Ovary (tissue), 9 donors: ENCODE data around the gene BTBD3. TPM values are rescaled to one million over a fixed set of nuclear protein-coding genes. Genes with fewer than 3 reads are reported as not detected.

ENCODE experiments used
- DNase-seq, 5 donors: peaks; one replicate each; pipeline ENCODE4 v3.0.0-alpha.2; 2019 to 2020
- H3K27ac ChIP-seq, 2 donors: fragments of 200-600 bp; one replicate each; pipeline versions ENCODE4 v1.5.1 to v1.8.0; 2019 to 2022
- H3K27me3 ChIP-seq: fragments of 200-600 bp; one replicate; pipeline ENCODE4 v1.8.0; 2022
- H3K36me3 ChIP-seq: fragments of 200-600 bp; sonication (generic); one replicate; pipeline ENCODE4 v1.5.1; 2019
- H3K4me1 ChIP-seq: one replicate; pipeline ENCODE4 v1.8.1; 2013; ENCODE audit warnings: mild to moderate bottlenecking, moderate library complexity; ENCODE audit not compliant: insufficient read depth
- H3K4me3 ChIP-seq: fragments of 200-600 bp; sonication (generic); one replicate; pipeline ENCODE4 v1.5.1; 2017
- H3K9me3 ChIP-seq, 2 donors: fragments of 200-600 bp in 1 of 2; sonication (generic) in 1 of 2; one replicate each; pipeline versions ENCODE4 v1.5.1 to v1.8.1; 2013 to 2019; ENCODE audit warnings: mild to moderate bottlenecking in 1 of 2, moderate library complexity in 1 of 2
- EP300 ChIP-seq: sonication (generic); formaldehyde crosslinking; IDR thresholded peaks from one replicate; pipeline ENCODE4 v1.6.1; 2017; ENCODE audit warnings: antibody characterized with exemption
- POLR2A ChIP-seq: fragments of 450-650 bp; IDR thresholded peaks from one replicate; pipeline ENCODE4 v1.6.1; 2017; ENCODE audit warnings: antibody characterized with exemption, mild to moderate bottlenecking, moderate library complexity
- WGBS, 3 donors: extraction: QIAGEN DNeasy Blood & Tissue Kit in 1 of 3; methylation state at CpG; one replicate each; pipeline versions ENCODE4 v1.1.5 to v1.1.7; 2013 to 2017; 5-methylcytosine and 5-hydroxymethylcytosine counted together
- intact Hi-C, 4 donors: fragments of 100-400 bp; cut with DNase I; formaldehyde crosslinking; loops; one replicate each; pipeline versions ENCODE4 v1.11.0 to v1.15.1; 2022 to 2023
- polyA plus RNA-seq, 2 donors: library from polyadenylated mRNA; stranded (reverse); fragments of 200-250 nt in 1 of 2; fragments of 350-450 nt in 1 of 2; fragmentation: Illumina TruSeq in 1 of 2; extraction: RNeasy Lipid Tissue Mini Kit (QIAGEN cat#74804) in 1 of 2; gene quantifications; one replicate each; pipeline ENCODE4 v1.2.3, GENCODE V29; 2013 to 2014
- total RNA-seq, 7 donors: library from RNA; depleted of rRNA in 2 of 7; stranded (reverse); fragments of >200 nt in 2 of 7; fragmentation: NEBNext Ultra II Directional in 3 of 7; extraction: Animal tissue kit (Norgen Biotek cat#: 25700) in 3 of 7; gene quantifications; one replicate each; pipeline versions ENCODE4 v1.1.0 to v1.2.4, GENCODE V29; 2016 to 2023
- TF ChIP-seq, protein P1 (sequence below), 3 donors: fragments of 450-650 bp in 2 of 3; fragments of 200-600 bp in 1 of 3; IDR thresholded peaks; one replicate each; pipeline versions ENCODE4 v1.5.1 to v1.8.0; 2016 to 2022; ENCODE audit warnings: antibody characterized with exemption in 3 of 3, mild to moderate bottlenecking in 1 of 3
- donor health status: DM: no; HTN: no; CAD: no; lungs with moderate emphysema.
- donor health status: DM: no; HTN: no; CAD: no.
- donor health status: Bipolar disorder and iron deficiency.
- donor health status: DM: yes; HTN: yes; CAD: no.
- donor health status: DM: no; HTN: no; CAD: no.
- donor health status: DM: yes; HTN: yes; CAD: no.

BTBD3 gene
- total and polyA plus RNA-seq, 9 donors, result 14.1 to 34.0 (median 27.0) TPM

GRCh38 chr20:11901127-11901526, 16.6 kb upstream of the BTBD3 start:
- no peaks in the 10 kb centered on the region for H3K9me3 ChIP-seq
- H3K36me3 ChIP-seq, result no peaks in the 10 kb centered on the region
- no peaks in the 10 kb centered on the region for H3K27me3 ChIP-seq
- 90 to 96% (median 96%) methylated on average over 3 of the region's 3 CpGs for WGBS, 3 donors
- no peak for TF ChIP-seq POLR2A
- TF ChIP-seq, protein P1, sequence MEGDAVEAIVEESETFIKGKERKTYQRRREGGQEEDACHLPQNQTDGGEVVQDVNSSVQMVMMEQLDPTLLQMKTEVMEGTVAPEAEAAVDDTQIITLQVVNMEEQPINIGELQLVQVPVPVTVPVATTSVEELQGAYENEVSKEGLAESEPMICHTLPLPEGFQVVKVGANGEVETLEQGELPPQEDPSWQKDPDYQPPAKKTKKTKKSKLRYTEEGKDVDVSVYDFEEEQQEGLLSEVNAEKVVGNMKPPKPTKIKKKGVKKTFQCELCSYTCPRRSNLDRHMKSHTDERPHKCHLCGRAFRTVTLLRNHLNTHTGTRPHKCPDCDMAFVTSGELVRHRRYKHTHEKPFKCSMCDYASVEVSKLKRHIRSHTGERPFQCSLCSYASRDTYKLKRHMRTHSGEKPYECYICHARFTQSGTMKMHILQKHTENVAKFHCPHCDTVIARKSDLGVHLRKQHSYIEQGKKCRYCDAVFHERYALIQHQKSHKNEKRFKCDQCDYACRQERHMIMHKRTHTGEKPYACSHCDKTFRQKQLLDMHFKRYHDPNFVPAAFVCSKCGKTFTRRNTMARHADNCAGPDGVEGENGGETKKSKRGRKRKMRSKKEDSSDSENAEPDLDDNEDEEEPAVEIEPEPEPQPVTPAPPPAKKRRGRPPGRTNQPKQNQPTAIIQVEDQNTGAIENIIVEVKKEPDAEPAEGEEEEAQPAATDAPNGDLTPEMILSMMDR (IDR thresholded peaks at IDR 0.05), result no peak
- TF ChIP-seq EP300, result no peak
- H3K4me1 ChIP-seq, result peaks cover 6% of the 10 kb centered on the region
- H3K27ac ChIP-seq, result no peak overlapping the region
- intact Hi-C loops, result no loop called here
- H3K4me3 ChIP-seq, result no peak overlapping the region
- DNase-seq, result no peak

- TF ChIP-seq POLR2A, result no peak
- no peak for TF ChIP-seq EP300
- TF ChIP-seq, protein P1 (IDR thresholded peaks at IDR 0.05), result no peak
- Histone ChIP-seq H3K27me3 (no peaks in the 10 kb centered on the region), H3K27ac (no peak overlapping the region), H3K4me1 (peaks cover 7% of the 10 kb centered on the region), H3K9me3 (no peaks in the 10 kb centered on the region), H3K4me3 (no peak overlapping the region), H3K36me3 (no peaks in the 10 kb centered on the region)
- intact Hi-C loops, result no loop called here
- WGBS, 3 donors, result 92 to 98% (median 97%) methylated on average over 2 of the region's 2 CpGs
- no peak for DNase-seq
These were observed 15.4 kb upstream of the BTBD3 start for GRCh38 chr20:11902285-11902697.

DNA sequence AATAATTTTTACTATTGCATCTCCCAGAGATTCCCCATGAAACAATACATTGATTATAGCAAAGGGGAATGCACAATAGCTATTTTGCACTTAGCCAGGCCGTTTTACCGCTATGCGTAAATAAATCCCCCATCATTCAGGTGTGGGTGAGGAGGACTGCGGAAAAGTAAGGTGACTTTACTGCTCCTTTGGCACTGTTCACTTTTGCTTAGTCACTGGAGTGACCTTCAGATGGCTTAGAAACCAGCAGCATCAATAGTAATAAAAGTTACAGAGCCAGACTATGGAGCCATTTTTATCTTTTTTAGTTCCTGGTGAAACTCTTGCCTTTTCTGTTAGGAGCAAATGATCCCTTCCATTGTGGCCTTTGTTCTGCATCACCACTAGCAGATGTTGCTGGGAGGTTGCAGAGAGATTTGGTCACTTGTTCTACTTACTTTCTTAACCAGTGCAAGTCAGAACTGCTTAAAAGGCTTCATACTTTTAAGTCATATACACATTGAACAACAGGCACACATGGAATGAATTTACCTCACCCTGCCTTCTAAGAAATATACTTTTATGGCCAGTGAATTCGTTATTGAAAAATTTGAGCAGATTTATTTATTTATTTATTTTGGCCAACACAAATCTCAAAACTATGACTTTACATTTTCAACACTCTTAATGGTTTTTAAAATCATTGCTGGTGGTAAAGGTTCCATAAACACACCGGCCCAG, 12.1 kb upstream of the BTBD3 start:
- H3K36me3 ChIP-seq, result no peaks in the 10 kb centered on the region
- no peaks in the 10 kb centered on the region for H3K27me3 ChIP-seq
- no peak for TF ChIP-seq EP300
- no peak for TF ChIP-seq POLR2A
- TF ChIP-seq, protein P1 (IDR thresholded peaks at IDR 0.05), result no peak
- no peaks in the 10 kb centered on the region for H3K9me3 ChIP-seq
- DNase-seq, result no peak
- intact Hi-C loops, result no loop called here
- no peak overlapping the region for H3K4me3 ChIP-seq
- WGBS, 3 donors, result 80 to 87% (median 81%) methylated on average over 6 of the region's 6 CpGs
- no peak overlapping the region for H3K27ac ChIP-seq
- H3K4me1 ChIP-seq, result peaks cover 14% of the 10 kb centered on the region

DNA sequence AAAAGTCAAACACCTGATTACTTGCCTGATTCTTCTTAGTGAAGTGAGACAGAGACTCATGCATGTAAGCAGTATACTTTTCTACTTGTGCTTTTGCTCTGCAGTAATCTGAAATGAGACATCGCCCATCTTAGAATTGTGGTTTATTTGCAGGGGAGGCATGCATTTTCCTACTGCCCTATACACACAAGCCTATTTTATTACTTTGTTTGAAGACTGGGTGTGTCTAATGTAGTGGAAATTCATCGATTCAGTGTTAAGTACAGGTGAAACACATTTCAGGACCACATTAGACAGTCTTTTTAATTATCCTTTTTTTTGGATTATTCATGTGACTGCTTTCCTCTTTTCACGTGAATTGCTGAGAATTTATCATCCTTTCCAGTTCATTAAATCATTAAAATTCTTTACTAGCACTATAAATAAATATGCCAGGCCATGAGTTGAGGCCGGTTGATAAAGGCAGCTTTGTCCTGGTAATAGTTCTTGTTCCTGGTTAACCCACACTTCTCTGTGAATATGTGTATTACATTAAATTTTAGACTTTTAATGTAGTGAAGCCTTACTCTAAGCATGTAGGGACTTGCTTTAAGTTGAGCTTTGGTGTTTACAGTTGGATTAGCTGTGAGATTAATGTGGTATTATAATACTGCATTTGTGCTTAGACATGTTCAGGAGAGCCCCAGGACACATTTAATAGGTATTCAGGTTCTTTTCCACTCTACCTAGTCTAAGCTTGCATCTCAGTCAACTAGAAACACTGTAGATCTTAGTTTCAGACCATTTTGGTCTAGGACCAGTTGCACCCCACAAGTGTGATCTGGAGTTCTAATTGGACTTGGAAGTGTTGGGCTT, 10.8 kb upstream of the BTBD3 start:
- H3K4me1 ChIP-seq, result peaks cover 12% of the 10 kb centered on the region
- intact Hi-C loops, result no loop called here

More for the DNA sequence above, 10.8 kb upstream of the BTBD3 start:
- no peaks in the 10 kb centered on the region for H3K9me3 ChIP-seq
- no peak overlapping the region for H3K27ac ChIP-seq
- no peaks in the 10 kb centered on the region for H3K27me3 ChIP-seq
- no peak for TF ChIP-seq EP300
- TF ChIP-seq, protein P1 (IDR thresholded peaks at IDR 0.05), result no peak
- TF ChIP-seq POLR2A, result no peak
- H3K36me3 ChIP-seq, result no peaks in the 10 kb centered on the region
- no peak overlapping the region for H3K4me3 ChIP-seq
- 61 to 66% (median 65%) methylated on average over 4 of the region's 4 CpGs for WGBS, 3 donors
- no peak for DNase-seq
